ENCODE data around the gene DEXI. TPM values are rescaled to one million over a fixed set of nuclear protein-coding genes. Genes with fewer than 3 reads are reported as not detected.
"Not testable (repeated sequence)": the region's sequence is repeated elsewhere in the genome, so short reads cannot be mapped to it uniquely, and the experiment has no call there.

Gene DEXI
- total RNA-seq, 1 donor from 2014 or later, result 47.9 TPM

- no peaks in the 10 kb centered on the region for H3K27me3 ChIP-seq (ENCODE audit: control insufficient read depth, insufficient read depth, low read length)
- H3K4me3 ChIP-seq (ENCODE audit: low read depth, low read length), result no peak overlapping the region
- DNase-seq (ENCODE audit: low read depth), result no peak
- peaks cover 18% of the 10 kb centered on the region for H3K36me3 ChIP-seq (ENCODE audit: control insufficient read depth, insufficient read depth, low read length)
- FAIRE-seq, result no peak
- TF ChIP-seq, protein P1, sequence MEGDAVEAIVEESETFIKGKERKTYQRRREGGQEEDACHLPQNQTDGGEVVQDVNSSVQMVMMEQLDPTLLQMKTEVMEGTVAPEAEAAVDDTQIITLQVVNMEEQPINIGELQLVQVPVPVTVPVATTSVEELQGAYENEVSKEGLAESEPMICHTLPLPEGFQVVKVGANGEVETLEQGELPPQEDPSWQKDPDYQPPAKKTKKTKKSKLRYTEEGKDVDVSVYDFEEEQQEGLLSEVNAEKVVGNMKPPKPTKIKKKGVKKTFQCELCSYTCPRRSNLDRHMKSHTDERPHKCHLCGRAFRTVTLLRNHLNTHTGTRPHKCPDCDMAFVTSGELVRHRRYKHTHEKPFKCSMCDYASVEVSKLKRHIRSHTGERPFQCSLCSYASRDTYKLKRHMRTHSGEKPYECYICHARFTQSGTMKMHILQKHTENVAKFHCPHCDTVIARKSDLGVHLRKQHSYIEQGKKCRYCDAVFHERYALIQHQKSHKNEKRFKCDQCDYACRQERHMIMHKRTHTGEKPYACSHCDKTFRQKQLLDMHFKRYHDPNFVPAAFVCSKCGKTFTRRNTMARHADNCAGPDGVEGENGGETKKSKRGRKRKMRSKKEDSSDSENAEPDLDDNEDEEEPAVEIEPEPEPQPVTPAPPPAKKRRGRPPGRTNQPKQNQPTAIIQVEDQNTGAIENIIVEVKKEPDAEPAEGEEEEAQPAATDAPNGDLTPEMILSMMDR (IDR thresholded peaks at IDR 0.05; ENCODE audit: insufficient read depth, low read length, severe bottlenecking), result no peak
Measured at GRCh38 chr16:10931977-10932632, 10.2 kb downstream of the DEXI start.

DNA sequence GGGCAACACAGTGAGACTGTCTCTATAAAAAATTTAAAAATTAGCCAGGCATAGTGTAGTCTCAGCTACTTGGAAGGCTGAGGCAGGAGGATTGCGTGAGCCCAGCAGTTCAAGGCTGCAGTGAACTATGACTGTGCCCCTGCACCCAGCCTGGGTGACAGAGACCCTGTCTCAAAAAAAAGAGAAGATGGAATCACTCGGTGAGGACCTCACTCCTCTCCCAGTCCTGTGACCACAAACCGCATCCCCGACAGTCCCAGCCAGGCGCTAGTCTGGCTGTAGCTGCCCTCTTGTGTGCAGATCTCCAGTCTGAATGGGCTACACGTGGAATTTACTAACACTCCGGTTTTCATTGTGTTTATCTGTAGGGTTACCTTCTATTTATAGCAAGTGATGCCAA lies 11.1 kb downstream of the DEXI start:
- no peak overlapping the region for H3K4me3 ChIP-seq (ENCODE audit: low read depth, low read length)
- FAIRE-seq, result no peak
- TF ChIP-seq, protein P1 (IDR thresholded peaks at IDR 0.05; ENCODE audit: insufficient read depth, low read length, severe bottlenecking), result no peak
- no peak for DNase-seq (ENCODE audit: low read depth)
- H3K36me3 ChIP-seq (ENCODE audit: control insufficient read depth, insufficient read depth, low read length), result peaks cover 18% of the 10 kb centered on the region
- H3K27me3 ChIP-seq (ENCODE audit: control insufficient read depth, insufficient read depth, low read length), result no peaks in the 10 kb centered on the region

DNA sequence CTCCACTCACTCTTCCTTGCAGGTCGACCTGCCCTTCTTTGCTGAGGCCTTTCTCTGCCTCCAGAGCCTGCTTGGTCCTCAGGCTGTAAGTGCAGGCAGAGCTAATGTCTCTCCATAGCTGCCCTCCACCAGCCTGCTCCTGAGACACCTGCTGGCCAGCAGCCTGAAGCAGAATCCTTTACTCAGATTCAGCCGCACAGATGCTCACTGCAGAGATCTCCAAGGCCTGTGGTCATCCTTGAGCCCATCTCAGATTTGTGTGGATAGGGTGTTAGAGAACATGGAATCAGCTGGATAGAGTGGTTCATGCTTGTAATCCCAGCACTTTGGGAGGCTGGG lies 11.5 kb downstream of the DEXI start:
- TF ChIP-seq, protein P1 (IDR thresholded peaks at IDR 0.05; ENCODE audit: insufficient read depth, low read length, severe bottlenecking), result no peak
- Histone ChIP-seq H3K27me3 (ENCODE audit: control insufficient read depth, insufficient read depth, low read length) (no peaks in the 10 kb centered on the region), H3K36me3 (ENCODE audit: control insufficient read depth, insufficient read depth, low read length) (peaks cover 18% of the 10 kb centered on the region), H3K4me3 (ENCODE audit: low read depth, low read length) (no peak overlapping the region)
- FAIRE-seq (no peak), DNase-seq (ENCODE audit: low read depth) (no peak)

DNA sequence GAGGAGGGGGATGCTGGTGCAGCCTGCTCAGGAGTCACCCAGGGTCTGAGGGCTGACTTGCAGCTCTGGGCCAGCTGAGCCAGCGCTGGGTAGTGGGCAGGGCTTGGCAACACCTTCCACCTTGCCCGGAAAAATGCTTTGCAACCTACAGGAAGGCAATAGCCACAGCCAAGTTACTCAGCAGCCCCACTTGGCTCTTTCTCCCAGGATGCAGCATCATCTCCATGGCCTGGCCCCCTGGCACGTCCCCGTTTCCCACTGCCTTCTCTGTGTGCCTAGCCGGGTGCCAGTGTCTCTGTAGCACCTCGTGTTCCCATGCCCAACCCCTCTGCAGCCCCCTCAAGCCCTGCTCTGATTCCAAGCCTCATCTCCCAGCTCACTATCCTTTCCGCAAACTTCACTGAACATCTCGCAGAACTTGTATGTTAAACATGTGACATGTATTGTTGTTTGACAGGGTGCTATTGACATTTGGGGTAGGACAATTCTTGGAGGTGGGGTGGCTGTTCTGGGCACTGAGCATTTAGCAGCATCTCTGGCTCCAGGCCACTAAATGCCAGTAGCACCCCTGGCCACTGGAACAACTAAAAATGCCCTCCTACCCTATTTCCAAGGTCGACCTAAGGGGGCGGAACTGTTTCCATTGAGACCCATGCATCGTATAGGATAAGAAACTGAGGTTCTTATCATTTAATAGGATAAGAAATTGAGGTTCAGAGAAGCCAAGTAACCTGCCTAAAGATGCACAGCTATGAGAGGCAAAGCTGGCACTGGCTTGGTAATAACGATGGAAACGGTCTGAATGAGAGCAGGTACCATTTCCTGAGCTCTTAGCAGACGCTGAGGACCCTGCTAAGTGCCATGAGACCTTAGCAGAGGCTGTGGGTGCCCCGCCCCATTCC lies 12.2 kb downstream of the DEXI start:
- no peak overlapping the region for H3K4me3 ChIP-seq (ENCODE audit: low read depth, low read length)
- peaks cover 18% of the 10 kb centered on the region for H3K36me3 ChIP-seq (ENCODE audit: control insufficient read depth, insufficient read depth, low read length)
- FAIRE-seq (no peak), DNase-seq (ENCODE audit: low read depth) (no peak)
- H3K27me3 ChIP-seq (ENCODE audit: control insufficient read depth, insufficient read depth, low read length), result no peaks in the 10 kb centered on the region
- TF ChIP-seq, protein P1 (IDR thresholded peaks at IDR 0.05; ENCODE audit: insufficient read depth, low read length, severe bottlenecking), result no peak

DNA sequence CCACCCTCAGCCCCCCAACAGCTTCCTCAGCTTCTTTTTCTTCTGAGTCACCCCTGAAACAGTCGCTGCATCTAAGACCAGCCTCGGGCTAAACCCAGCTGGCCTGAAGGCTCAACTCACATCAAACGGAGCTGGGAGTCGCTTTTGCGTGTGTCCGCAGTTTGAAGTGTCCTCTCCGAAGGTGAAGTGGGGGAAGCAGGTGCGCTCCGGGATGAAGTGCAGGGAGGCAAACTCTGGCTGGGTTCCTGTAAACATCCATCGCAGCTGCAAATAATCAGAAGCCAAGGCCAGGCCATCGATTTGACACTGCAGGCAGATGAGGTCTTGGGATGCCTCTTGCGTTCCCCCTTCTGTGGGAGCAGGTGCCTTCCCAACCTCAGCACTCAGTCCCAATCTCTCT lies 13.2 kb downstream of the DEXI start:
- H3K4me3 ChIP-seq (ENCODE audit: low read depth, low read length); FAIRE-seq; DNase-seq (ENCODE audit: low read depth); H3K27me3 ChIP-seq (ENCODE audit: control insufficient read depth, insufficient read depth, low read length): not testable (repeated sequence)
- H3K36me3 ChIP-seq (ENCODE audit: control insufficient read depth, insufficient read depth, low read length), result peaks cover 14% of the 10 kb centered on the region

DNA sequence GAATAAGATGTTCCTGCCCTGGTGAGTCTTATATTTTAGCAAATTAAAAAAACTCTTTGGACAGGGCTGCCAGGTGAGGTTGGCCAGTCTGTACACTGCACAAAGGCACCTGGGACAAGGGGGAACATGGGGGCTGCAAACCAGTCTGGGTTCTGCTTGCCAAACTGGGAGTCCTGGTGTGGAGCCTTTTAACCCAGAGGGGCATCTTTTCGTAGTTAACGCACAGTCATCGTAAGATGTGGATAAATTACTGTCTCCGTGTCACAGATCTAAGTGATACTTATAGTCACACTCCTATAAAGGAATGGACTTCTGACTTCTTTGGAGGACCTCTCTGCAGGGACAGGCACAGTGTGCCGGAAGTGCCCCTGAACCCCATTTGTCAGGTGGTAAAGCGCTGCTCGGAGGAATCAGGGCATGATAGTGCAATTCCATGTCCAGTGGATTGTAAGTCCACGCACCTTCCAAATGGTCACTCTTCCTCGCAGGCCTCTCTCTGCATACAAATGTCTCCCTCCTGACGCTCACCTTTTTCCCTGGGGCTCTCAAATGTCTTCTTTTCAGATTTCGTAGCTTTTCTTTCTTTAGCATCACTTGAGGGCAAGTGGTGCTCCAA lies 14.7 kb downstream of the DEXI start:
- FAIRE-seq (no peak), DNase-seq (ENCODE audit: low read depth) (no peak)
- TF ChIP-seq, protein P1 (IDR thresholded peaks at IDR 0.05; ENCODE audit: insufficient read depth, low read length, severe bottlenecking), result no peak
- Histone ChIP-seq H3K27me3 (ENCODE audit: control insufficient read depth, insufficient read depth, low read length) (no peaks in the 10 kb centered on the region), H3K4me3 (ENCODE audit: low read depth, low read length) (no peak overlapping the region), H3K36me3 (ENCODE audit: control insufficient read depth, insufficient read depth, low read length) (peaks cover 9% of the 10 kb centered on the region)

Data from bronchial epithelial cell (primary cell).